Measurements from ENCODE around the gene CELF5. TPM values are rescaled to one million over a fixed set of nuclear protein-coding genes. Genes with fewer than 3 reads are reported as not detected.
"Not testable (repeated sequence)": the region's sequence is repeated elsewhere in the genome, so short reads cannot be mapped to it uniquely, and the experiment has no call there.

Gene CELF5
- polyA plus RNA-seq, 3 donors, result 0.01 to 0.63 (median 0.56) TPM

- WGBS, 3 donors, result 60 to 65% (median 61%) methylated on average over 9 of the region's 9 CpGs
- no peak overlapping the region for H3K27ac ChIP-seq (ENCODE audit: low read depth, low read length)
These were observed 71.6 kb downstream of the CELF5 start for GRCh38 chr19:3296034-3296433.

- H3K27ac ChIP-seq (ENCODE audit: low read depth, low read length), result no peak overlapping the region
- 87 to 89% (median 87%) methylated on average over 19 of the region's 19 CpGs for WGBS, 3 donors
These were observed 72.0 kb downstream of the CELF5 start for GRCh38 chr19:3296446-3296845.

GRCh38 chr19:3298853-3299449 is 74.5 kb downstream of the CELF5 start:
- H3K27ac ChIP-seq (ENCODE audit: low read depth, low read length), result no peak overlapping the region
- WGBS, 3 donors, result 77 to 88% (median 83%) methylated on average over 6 of the region's 6 CpGs

GRCh38 chr19:3300566-3300965 is 76.1 kb downstream of the CELF5 start:
- WGBS, 3 donors, result 16 to 49% (median 46%) methylated on average over 8 of the region's 8 CpGs
- not testable (repeated sequence) for H3K27ac ChIP-seq (ENCODE audit: low read depth, low read length)

- no peak overlapping the region for H3K27ac ChIP-seq (ENCODE audit: low read depth, low read length)
- 61 to 68% (median 61%) methylated on average over 3 of the region's 3 CpGs for WGBS, 3 donors
These were observed 78.3 kb downstream of the CELF5 start for GRCh38 chr19:3302755-3303154.

- H3K27ac ChIP-seq (ENCODE audit: low read depth, low read length), result no peak overlapping the region
- 6 to 9% (median 6%) methylated on average over 22 of the region's 22 CpGs for WGBS, 3 donors
These were observed 80.5 kb downstream of the CELF5 start for GRCh38 chr19:3304871-3305423.

- 43 to 78% (median 71%) methylated on average over 1 of the region's 1 CpG for WGBS, 3 donors
- no peak overlapping the region for H3K27ac ChIP-seq (ENCODE audit: low read depth, low read length)
These were observed 85.3 kb downstream of the CELF5 start for GRCh38 chr19:3309724-3310123.

GRCh38 chr19:3310280-3310679 is 85.8 kb downstream of the CELF5 start:
- 68 to 77% (median 71%) methylated on average over 1 of the region's 1 CpG for WGBS, 3 donors
- H3K27ac ChIP-seq (ENCODE audit: low read depth, low read length), result no peak overlapping the region

GRCh38 chr19:3310711-3311110 is 86.2 kb downstream of the CELF5 start:
- H3K27ac ChIP-seq (ENCODE audit: low read depth, low read length), result no peak overlapping the region

- no peak overlapping the region for H3K27ac ChIP-seq (ENCODE audit: low read depth, low read length)
- 71 to 80% (median 78%) methylated on average over 13 of the region's 13 CpGs for WGBS, 3 donors
These were observed 88.7 kb downstream of the CELF5 start for GRCh38 chr19:3313199-3313575.

- no peak overlapping the region for H3K27ac ChIP-seq (ENCODE audit: low read depth, low read length)
- 78 to 85% (median 78%) methylated on average over 28 to 30 of the region's 30 CpGs for WGBS, 3 donors
These were observed 90.7 kb downstream of the CELF5 start for GRCh38 chr19:3314962-3315675.

GRCh38 chr19:3315676-3315973 is 91.2 kb downstream of the CELF5 start:
- H3K27ac ChIP-seq (ENCODE audit: low read depth, low read length), result no peak overlapping the region
- 67 to 85% (median 83%) methylated on average over 7 of the region's 7 CpGs for WGBS, 3 donors

GRCh38 chr19:3316132-3316648 is 91.7 kb downstream of the CELF5 start:
- no peak overlapping the region for H3K27ac ChIP-seq (ENCODE audit: low read depth, low read length)
- 75 to 86% (median 78%) methylated on average over 11 of the region's 11 CpGs for WGBS, 3 donors

GRCh38 chr19:3316659-3317207 is 92.3 kb downstream of the CELF5 start:
- WGBS, 3 donors, result 79 to 85% (median 81%) methylated on average over 5 of the region's 5 CpGs
- no peak overlapping the region for H3K27ac ChIP-seq (ENCODE audit: low read depth, low read length)

- WGBS, 3 donors, result 44 to 58% (median 50%) methylated on average over 17 to 18 of the region's 18 CpGs
- H3K27ac ChIP-seq (ENCODE audit: low read depth, low read length), result no peak overlapping the region
These were observed 95.3 kb downstream of the CELF5 start for GRCh38 chr19:3319643-3320353.

- no peak overlapping the region for H3K27ac ChIP-seq (ENCODE audit: low read depth, low read length)
- 52 to 61% (median 61%) methylated on average over 26 to 29 of the region's 29 CpGs for WGBS, 3 donors
These were observed 95.9 kb downstream of the CELF5 start for GRCh38 chr19:3320354-3320670.

- H3K27ac ChIP-seq (ENCODE audit: low read depth, low read length), result no peak overlapping the region
- 45 to 64% (median 53%) methylated on average over 8 of the region's 8 CpGs for WGBS, 3 donors
These were observed 96.4 kb downstream of the CELF5 start for GRCh38 chr19:3320853-3321252.

GRCh38 chr19:3321696-3322095 is 97.2 kb downstream of the CELF5 start:
- 56 to 62% (median 62%) methylated on average over 6 of the region's 6 CpGs for WGBS, 3 donors
- no peak overlapping the region for H3K27ac ChIP-seq (ENCODE audit: low read depth, low read length)

All from adipose tissue (tissue), 3 donors.